NT2/D1 (cell line): ENCODE results near the gene SLC35G1.
A peak's percentile ranks its signal among the peaks of the same experiment; 100 is the strongest.

Experiments used
- DNase-seq: peaks from one replicate; pipeline ENCODE4 v3.0.0-alpha.2; 2011; ENCODE audit warnings: low read depth, low spot score
- H3K27me3 ChIP-seq: 2 replicates; pipeline ENCODE4 v1.6.0; 2011; ENCODE audit warnings: mild to moderate bottlenecking; ENCODE audit not compliant: insufficient read length, insufficient read depth
- H3K36me3 ChIP-seq: 2 replicates; pipeline ENCODE4 v1.6.1; 2011; ENCODE audit warnings: mild to moderate bottlenecking, low read length, mixed read lengths; ENCODE audit not compliant: insufficient read depth, insufficient read length
- H3K4me1 ChIP-seq: 2 replicates; pipeline ENCODE4 v1.5.1; 2011; ENCODE audit not compliant: insufficient read depth, insufficient read length
- H3K4me3 ChIP-seq: 2 replicates; pipeline ENCODE4 v1.5.1; 2011; ENCODE audit warnings: low read depth; ENCODE audit not compliant: insufficient read length
- H3K9ac ChIP-seq: 2 replicates; pipeline ENCODE4 v1.6.0; 2011; ENCODE audit warnings: low read depth; ENCODE audit not compliant: insufficient read length
- H3K9me3 ChIP-seq: 2 replicates; pipeline ENCODE4 v1.5.1; 2011; ENCODE audit warnings: mild to moderate bottlenecking, low read length; ENCODE audit not compliant: insufficient read depth
- SUZ12 ChIP-seq: IDR thresholded peaks from 2 replicates; pipeline ENCODE4 v1.6.1; 2011; ENCODE audit not compliant: insufficient read length, insufficient read depth; ENCODE audit errors: extremely low read depth
- YY1 ChIP-seq: IDR thresholded peaks from 2 replicates; pipeline ENCODE4 v1.6.1; 2011; ENCODE audit not compliant: insufficient read length, insufficient read depth
- ZNF274 ChIP-seq: IDR thresholded peaks from 2 replicates; pipeline ENCODE4 v1.6.1; 2011; ENCODE audit warnings: mild to moderate bottlenecking, low read depth, low read length

The SLC35G1 gene

GRCh38 chr10:93894516-93895378, 969 bp downstream of the SLC35G1 start:
- Histone ChIP-seq H3K9ac (peak overlapping the region; percentile 92), H3K9me3 (no peaks in the 10 kb centered on the region), H3K4me3 (peak overlapping the region; percentile 87), H3K4me1 (no peaks in the 10 kb centered on the region), H3K36me3 (no peaks in the 10 kb centered on the region), H3K27me3 (peaks cover 38% of the 10 kb centered on the region)
- no peak for DNase-seq
- no peak for TF ChIP-seq SUZ12
- no peak for TF ChIP-seq YY1
- TF ChIP-seq ZNF274, result no peak

- H3K4me1 ChIP-seq, result no peaks in the 10 kb centered on the region
- peaks cover 32% of the 10 kb centered on the region for H3K27me3 ChIP-seq
- no peak overlapping the region for H3K4me3 ChIP-seq
- no peak for TF ChIP-seq ZNF274
- no peak for TF ChIP-seq SUZ12
- no peak for TF ChIP-seq YY1
- H3K36me3 ChIP-seq, result peaks cover 9% of the 10 kb centered on the region
- no peak for DNase-seq
- no peaks in the 10 kb centered on the region for H3K9me3 ChIP-seq
- no peak overlapping the region for H3K9ac ChIP-seq
Measured at GRCh38 chr10:93897070-93897780, 3.4 kb downstream of the SLC35G1 start.

GRCh38 chr10:93899109-93899508, 5.3 kb downstream of the SLC35G1 start:
- Histone ChIP-seq H3K4me3 (no peak overlapping the region), H3K4me1 (no peaks in the 10 kb centered on the region)

GRCh38 chr10:93903051-93903450, 9.3 kb downstream of the SLC35G1 start:
- DNase-seq, result no peak
- peaks cover 9% of the 10 kb centered on the region for H3K36me3 ChIP-seq
- no peaks in the 10 kb centered on the region for H3K4me1 ChIP-seq
- no peak for TF ChIP-seq SUZ12
- no peak for TF ChIP-seq ZNF274
- TF ChIP-seq YY1, result no peak
- no peak overlapping the region for H3K4me3 ChIP-seq
- H3K9ac ChIP-seq, result no peak overlapping the region
- H3K9me3 ChIP-seq, result no peaks in the 10 kb centered on the region
- H3K27me3 ChIP-seq, result no peaks in the 10 kb centered on the region

More at GRCh38 chr10:93899109-93899508, 5.3 kb downstream of the SLC35G1 start:
- H3K9me3 ChIP-seq, result no peaks in the 10 kb centered on the region
- DNase-seq, result no peak
- H3K27me3 ChIP-seq, result peaks cover 14% of the 10 kb centered on the region
- peaks cover 9% of the 10 kb centered on the region for H3K36me3 ChIP-seq
- H3K9ac ChIP-seq, result no peak overlapping the region
- no peak for TF ChIP-seq ZNF274
- no peak for TF ChIP-seq SUZ12
- TF ChIP-seq YY1, result no peak

- H3K9me3 ChIP-seq, result no peaks in the 10 kb centered on the region
- no peaks in the 10 kb centered on the region for H3K27me3 ChIP-seq
- H3K9ac ChIP-seq, result no peak overlapping the region
- peaks cover 9% of the 10 kb centered on the region for H3K36me3 ChIP-seq
- H3K4me1 ChIP-seq, result no peaks in the 10 kb centered on the region
- DNase-seq, result no peak
- no peak overlapping the region for H3K4me3 ChIP-seq
- TF ChIP-seq ZNF274 (no peak), SUZ12 (no peak), YY1 (no peak)
Measured at GRCh38 chr10:93904901-93905300, 11.1 kb downstream of the SLC35G1 start.

- no peaks in the 10 kb centered on the region for H3K4me1 ChIP-seq
- no peak for DNase-seq
Measured at GRCh38 chr10:93907059-93907458, 13.3 kb downstream of the SLC35G1 start.

GRCh38 chr10:93911866-93912265, 18.1 kb downstream of the SLC35G1 start:
- no peak overlapping the region for H3K9ac ChIP-seq
- H3K9me3 ChIP-seq, result no peaks in the 10 kb centered on the region
- no peak for TF ChIP-seq ZNF274
- no peak for TF ChIP-seq YY1
- no peak for TF ChIP-seq SUZ12
- no peak overlapping the region for H3K4me3 ChIP-seq
- H3K27me3 ChIP-seq, result no peaks in the 10 kb centered on the region
- H3K4me1 ChIP-seq, result peaks cover under 1% of the 10 kb centered on the region
- no peak for DNase-seq
- no peaks in the 10 kb centered on the region for H3K36me3 ChIP-seq

More at GRCh38 chr10:93907059-93907458, 13.3 kb downstream of the SLC35G1 start:
- H3K4me3 ChIP-seq, result no peak overlapping the region
- TF ChIP-seq ZNF274 (no peak), SUZ12 (no peak), YY1 (no peak)
- no peaks in the 10 kb centered on the region for H3K9me3 ChIP-seq
- H3K27me3 ChIP-seq, result no peaks in the 10 kb centered on the region
- H3K36me3 ChIP-seq, result no peaks in the 10 kb centered on the region
- H3K9ac ChIP-seq, result no peak overlapping the region
